ENCODE results near the gene IL18BP.

DNA sequence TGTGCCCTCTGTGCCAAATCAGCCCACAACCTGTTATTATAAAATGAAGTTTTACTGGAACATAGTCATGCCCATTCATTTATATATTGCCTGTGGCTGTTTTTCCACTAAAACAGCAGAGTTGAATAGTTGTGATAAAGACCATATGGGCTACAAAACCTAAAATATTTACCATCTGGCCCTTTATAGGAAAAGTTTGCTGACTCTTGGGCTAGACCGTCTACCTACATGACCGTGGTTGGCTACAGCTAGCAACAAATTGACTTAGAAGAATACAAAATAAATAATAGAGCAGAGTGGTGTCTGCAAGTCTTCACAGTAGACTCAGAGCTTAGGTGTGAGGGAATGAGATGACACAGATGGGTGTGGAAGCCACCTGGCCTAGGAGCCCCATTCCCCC is 11.2 kb upstream of the IL18BP start:
- no peak for TF ChIP-seq CTCF (conservative IDR thresholded peaks at IDR 0.05 in 1 of 2, IDR thresholded peaks at IDR 0.05 in 1 of 2; ENCODE audit: extremely low read depth in 1 of 2, insufficient read depth in 1 of 2, low read depth in 1 of 2, low read length in 2 of 2)
- no peak for TF ChIP-seq EZH2 (IDR thresholded peaks at IDR 0.05; ENCODE audit: borderline replicate concordance, low read length)

All from mammary epithelial cell (primary cell).